ENCODE data around the gene WDR44.
A peak's percentile ranks its signal among the peaks of the same experiment; 100 is the strongest.
"Not testable (repeated sequence)": the region's sequence is repeated elsewhere in the genome, so short reads cannot be mapped to it uniquely, and the experiment has no call there.

The WDR44 gene

GRCh38 chrX:118356154-118356701 is 10.3 kb downstream of the WDR44 start:
- peak; percentile 38 for DNase-seq (ENCODE audit: low spot score)

- no peak for DNase-seq (ENCODE audit: low spot score)
These were observed 14.7 kb downstream of the WDR44 start for GRCh38 chrX:118360429-118361125.

- DNase-seq (ENCODE audit: low spot score), result no peak
These were observed 18.4 kb downstream of the WDR44 start for GRCh38 chrX:118364261-118364660.

GRCh38 chrX:118367338-118367737 is 21.4 kb downstream of the WDR44 start:
- DNase-seq (ENCODE audit: low spot score), result no peak

DNA sequence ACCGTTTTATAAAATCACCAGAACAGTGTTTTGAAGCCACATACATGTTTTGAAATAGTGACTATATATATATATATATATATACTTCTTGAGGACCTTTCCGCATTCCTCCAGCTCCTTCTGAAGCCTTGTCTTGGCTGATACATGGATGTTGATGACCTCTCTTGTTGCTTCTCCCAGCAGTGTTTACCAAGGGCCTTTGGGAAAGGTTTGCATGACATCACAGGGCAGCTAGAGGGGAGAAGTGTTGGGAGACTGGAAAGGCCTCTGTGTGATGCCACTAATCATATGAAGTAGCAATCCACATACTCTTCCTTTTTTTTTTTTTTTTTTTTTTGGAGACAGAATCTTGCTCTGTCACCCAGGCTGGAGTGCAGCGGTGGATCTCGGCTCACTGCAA is 22.5 kb downstream of the WDR44 start:
- DNase-seq (ENCODE audit: low spot score), result no peak

DNA sequence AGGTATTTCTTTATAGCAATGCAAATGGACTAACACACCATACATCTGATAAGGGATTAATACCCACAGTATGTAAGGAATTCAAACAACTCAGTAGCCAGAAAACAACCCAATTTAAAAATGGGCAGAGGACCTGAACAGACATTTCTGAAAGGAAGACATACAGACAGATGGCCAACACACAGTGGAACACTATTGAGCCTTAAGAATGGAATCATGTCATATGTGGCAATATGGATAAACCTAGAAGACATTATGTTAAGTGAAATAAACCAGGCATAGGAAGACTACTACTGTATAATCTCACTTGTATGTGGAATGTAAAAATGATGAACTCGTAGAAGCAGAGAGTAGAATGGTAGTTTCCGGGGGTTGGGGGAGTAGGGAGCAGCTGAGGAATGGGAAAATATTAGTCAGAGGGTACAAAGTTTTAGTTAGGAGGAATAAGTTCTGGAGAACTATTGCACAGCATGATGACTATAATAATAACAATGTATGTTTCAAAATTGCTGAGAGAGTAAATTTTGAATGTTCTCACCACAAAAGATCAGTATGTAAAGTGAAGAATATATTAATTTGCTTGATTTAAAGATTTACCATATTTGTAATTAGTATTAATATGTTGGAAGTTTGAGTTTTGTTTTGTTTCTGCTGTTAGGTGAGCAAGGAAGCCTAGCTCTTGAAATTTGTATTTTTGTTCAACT is 25.2 kb downstream of the WDR44 start:
- no peak for DNase-seq (ENCODE audit: low spot score)

- no peak for DNase-seq (ENCODE audit: low spot score)
These were observed 27.6 kb downstream of the WDR44 start for GRCh38 chrX:118373538-118373937.

DNA sequence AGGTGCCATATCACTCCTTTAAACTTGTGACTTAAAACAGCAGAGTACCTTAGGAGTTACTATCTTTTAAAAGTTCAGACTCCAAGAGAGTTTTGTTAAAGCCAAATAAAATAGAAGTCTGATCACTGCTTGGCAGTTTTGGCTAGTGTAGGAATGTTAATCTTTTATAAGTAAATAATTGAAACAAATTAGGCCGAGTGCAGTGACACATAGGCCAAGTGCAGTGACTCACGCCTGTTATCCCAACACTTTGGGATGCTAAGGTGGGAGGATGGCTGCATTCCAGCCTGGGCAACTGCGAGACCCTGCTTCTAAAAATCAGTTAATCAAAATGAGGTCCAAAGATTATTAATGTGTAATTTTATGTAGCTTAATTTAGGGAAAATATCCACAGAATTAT is 37.2 kb downstream of the WDR44 start:
- no peak for DNase-seq (ENCODE audit: low spot score)

DNA sequence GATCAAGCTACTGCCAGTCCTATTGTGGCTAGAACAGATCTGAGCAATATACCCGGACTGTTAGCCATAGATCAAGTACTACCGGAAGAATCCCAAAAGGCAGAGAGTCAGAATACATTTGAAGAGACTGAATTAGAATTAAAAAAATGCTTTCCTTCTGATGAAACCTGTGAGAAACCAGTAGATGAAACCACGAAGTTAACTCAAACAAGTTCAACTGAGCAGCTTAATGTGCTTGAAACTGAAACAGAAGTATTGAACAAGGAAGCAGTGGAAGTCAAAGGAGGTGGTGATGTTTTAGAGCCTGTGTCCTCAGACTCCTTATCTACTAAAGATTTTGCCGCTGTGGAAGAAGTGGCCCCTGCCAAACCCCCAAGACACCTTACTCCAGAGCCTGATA is 46.8 kb downstream of the WDR44 start:
- DNase-seq (ENCODE audit: low spot score), result no peak

DNA sequence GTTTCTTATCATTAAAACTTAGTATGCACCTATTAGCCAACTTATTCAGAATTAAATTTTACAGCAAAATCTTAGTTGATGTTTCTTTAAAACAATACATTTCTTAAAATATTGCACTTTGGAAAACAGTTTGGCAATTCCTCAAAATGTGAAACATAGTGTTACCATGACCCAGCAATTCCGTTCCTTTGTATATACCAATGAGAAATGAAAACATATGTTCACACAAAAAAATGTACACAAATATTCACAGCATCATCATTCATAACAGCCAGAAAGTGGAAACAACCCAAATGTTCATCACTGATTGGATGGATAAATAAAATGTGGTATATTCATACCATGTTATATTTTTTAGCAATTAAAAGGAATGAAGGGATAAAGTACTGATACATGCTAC is 50.2 kb downstream of the WDR44 start:
- DNase-seq (ENCODE audit: low spot score), result no peak

DNA sequence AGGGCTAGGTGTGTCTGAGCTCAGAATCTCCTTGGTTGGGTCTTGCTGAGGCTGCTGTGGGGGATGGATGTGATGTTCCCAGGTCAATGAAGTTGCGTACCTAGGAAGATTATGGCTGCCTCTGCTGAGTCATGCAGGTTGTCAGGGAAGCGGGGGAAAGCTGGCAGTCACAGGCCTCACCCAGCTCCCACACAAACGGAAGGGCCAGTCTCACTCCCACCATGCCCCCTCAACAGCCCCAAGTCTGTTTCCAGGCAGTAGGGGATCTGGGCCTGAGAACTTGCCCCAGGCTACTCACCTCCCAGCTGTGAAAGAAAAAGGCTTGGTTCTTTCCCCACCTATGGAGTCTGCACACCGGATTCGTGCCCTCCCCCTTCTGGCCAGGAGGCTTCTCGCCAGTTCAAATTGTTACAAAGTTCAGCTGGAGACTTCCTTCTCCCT is 72.9 kb downstream of the WDR44 start:
- DNase-seq (ENCODE audit: low spot score), result no peak

- DNase-seq (ENCODE audit: low spot score), result no peak
These were observed 74.6 kb downstream of the WDR44 start for GRCh38 chrX:118420462-118420861.

DNA sequence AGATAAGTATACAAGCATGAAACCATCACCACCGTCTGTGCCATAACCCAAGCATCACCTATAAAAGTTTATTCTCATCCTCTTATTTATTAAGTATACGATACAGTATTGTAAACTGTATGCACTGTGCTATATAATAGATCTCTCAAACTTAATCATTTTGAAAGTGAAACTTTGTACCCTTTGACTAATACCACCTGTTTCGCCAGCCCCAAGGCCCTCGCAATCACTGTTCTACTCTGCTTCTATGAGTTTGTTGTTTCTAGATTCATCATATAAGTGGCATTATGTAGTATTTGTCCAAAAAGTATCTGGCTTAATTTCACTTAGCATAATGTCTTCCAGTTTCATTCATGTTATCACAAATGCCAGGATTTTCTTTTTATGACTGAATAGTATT is 77.7 kb downstream of the WDR44 start:
- no peak for DNase-seq (ENCODE audit: low spot score)

DNA sequence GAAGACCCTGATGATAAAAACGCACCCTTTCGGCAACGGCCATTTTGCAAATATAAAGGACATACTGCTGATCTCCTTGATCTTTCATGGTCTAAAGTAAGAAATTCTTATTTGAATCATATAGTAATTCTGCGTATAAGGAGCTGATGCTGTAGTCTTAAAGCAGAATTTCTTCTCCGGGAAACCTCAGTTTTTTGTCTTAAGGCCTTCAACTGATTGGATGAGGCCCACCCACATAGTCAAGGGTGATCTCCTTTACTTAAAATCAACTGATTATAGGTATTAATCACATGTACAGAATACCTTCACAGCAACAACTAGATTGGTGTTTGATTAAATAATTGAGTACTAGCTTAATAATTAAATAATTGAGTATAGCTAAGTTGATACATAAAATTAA is 86.9 kb downstream of the WDR44 start:
- DNase-seq (ENCODE audit: low spot score), result no peak

- DNase-seq (ENCODE audit: low spot score), result no peak
These were observed 91.4 kb downstream of the WDR44 start for GRCh38 chrX:118437283-118437682.

- DNase-seq (ENCODE audit: low spot score), result no peak
These were observed 102.4 kb downstream of the WDR44 start for GRCh38 chrX:118448273-118448783.

GRCh38 chrX:118455013-118455412 is 109.1 kb downstream of the WDR44 start:
- no peak for DNase-seq (ENCODE audit: low spot score)

- no peak for DNase-seq (ENCODE audit: low spot score)
These were observed 113.6 kb downstream of the WDR44 start for GRCh38 chrX:118459494-118459893.

- no peak for DNase-seq (ENCODE audit: low spot score)
These were observed 118.6 kb downstream of the WDR44 start for GRCh38 chrX:118464501-118464900.

- no peak for DNase-seq (ENCODE audit: low spot score)
These were observed 122.2 kb downstream of the WDR44 start for GRCh38 chrX:118468122-118468521.

DNA sequence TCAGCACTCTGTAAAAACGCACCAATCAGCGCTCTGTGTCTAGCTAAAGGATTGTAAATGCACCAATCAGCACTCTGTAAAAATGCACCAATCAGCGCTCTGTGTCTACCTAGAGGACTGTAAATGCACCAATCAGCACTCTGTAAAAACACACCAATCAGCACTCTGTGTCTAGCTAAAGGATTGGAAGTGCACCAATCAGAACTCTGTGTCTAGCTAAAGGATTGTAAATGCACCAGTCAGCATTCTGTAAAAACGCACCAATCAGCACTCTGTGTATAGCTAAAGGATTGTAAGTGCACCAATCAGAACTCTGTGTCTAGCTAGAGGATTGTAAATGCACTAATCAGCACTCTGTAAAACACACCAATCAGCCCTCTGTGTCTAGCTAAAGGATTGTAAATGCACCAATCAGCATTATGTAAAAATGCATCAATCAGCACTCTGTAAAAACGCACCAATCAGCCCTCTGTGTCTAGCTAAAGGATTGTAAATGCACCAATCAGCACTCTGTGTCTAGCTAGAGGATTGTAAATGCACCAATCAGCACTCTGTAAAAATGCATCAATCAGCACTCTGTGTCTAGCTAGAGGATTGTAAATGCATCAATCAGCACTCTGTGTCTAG is 124.9 kb downstream of the WDR44 start:
- not testable (repeated sequence) for DNase-seq (ENCODE audit: low spot score)

DNA sequence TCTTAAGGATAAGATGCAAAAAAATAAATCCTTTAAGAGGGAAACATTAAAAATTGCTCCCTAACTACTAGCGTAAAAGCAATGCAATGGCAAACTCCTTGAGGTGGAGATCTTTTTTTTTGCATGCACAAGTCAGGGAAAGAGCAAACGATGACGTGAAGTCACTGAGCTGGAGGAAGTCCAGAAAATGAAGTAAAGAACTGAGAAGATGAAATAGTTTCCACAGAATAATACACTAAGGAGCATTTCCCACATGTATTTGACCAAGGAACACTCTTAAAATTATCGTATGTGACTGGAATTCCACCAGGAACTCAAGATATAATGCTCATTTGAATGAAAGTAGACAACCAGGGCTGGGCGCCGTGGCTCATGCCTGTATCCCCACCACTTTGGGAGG is 128.7 kb downstream of the WDR44 start:
- no peak for DNase-seq (ENCODE audit: low spot score)

DNA sequence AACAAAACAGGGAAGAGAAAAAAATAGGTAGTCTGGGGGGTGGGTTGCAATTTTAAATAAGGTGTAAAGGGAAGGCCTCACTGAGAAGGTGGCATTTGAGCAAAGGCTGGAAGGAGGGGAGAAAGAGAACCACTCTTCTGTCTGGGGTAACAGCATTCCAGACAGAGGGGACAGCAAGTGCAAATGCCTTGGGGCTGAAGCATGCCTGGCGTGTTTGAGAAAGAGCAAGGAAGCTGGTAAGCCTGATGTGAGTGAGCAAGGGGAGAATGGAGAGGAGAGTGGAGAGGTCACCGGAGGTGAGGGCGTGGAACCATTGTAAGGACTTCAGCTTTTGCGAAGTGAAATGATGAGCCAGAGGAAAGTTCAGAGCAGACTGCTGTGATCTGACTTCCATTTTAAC is 130.0 kb downstream of the WDR44 start:
- no peak for DNase-seq (ENCODE audit: low spot score)

Measured in kidney capillary endothelial cell (primary cell).